Lung (tissue), 12 donors: Measurements from ENCODE around the gene MLLT1. TPM values are rescaled to one million over a fixed set of nuclear protein-coding genes. Genes with fewer than 3 reads are reported as not detected.
A peak's percentile ranks its signal among the peaks of the same experiment; 100 is the strongest.

Experiments used
- ATAC-seq: fragments of 200-7000 bp; cut with Tn5 transposase; one replicate; pipeline ENCODE4 v1.9.1; 2020; ENCODE audit warnings: moderate number of reproducible peaks; ENCODE audit not compliant: insufficient read depth, low FRiP score
- DNase-seq, 3 donors: peaks; one replicate each; pipeline ENCODE4 v3.0.0-alpha.2; 2013 to 2017
- H3K27ac ChIP-seq, 2 donors: one replicate each; pipeline ENCODE4 v1.5.1; 2013; ENCODE audit warnings: mild to moderate bottlenecking in 2 of 2, moderate library complexity in 2 of 2, control low read depth in 1 of 2, inconsistent platforms in 1 of 2, low read depth in 1 of 2, low read length in 1 of 2
- H3K27me3 ChIP-seq, 3 donors: one replicate each; pipeline ENCODE4 v1.5.1; 2013; ENCODE audit warnings: low read length in 2 of 3; ENCODE audit not compliant: control insufficient read depth in 3 of 3, insufficient read depth in 3 of 3
- H3K36me3 ChIP-seq, 4 donors: one replicate each; pipeline ENCODE4 v1.5.1; 2013; ENCODE audit warnings: low read length in 4 of 4, mild to moderate bottlenecking in 1 of 4, moderate library complexity in 1 of 4; ENCODE audit not compliant: control insufficient read depth in 4 of 4, insufficient read depth in 4 of 4
- H3K4me1 ChIP-seq, 5 donors: one replicate each; pipeline ENCODE4 v1.5.1; 2013; ENCODE audit warnings: low read length in 5 of 5, mild to moderate bottlenecking in 2 of 5, moderate library complexity in 1 of 5; ENCODE audit not compliant: control insufficient read depth in 5 of 5, insufficient read depth in 5 of 5
- H3K4me3 ChIP-seq: one replicate; pipeline ENCODE4 v1.5.1; 2013; ENCODE audit warnings: mild to moderate bottlenecking, control low read depth, moderate library complexity
- H3K9ac ChIP-seq, 2 donors: one replicate each; pipeline ENCODE4 v1.5.1; 2013; ENCODE audit warnings: low read length in 2 of 2, control low read depth in 1 of 2; ENCODE audit not compliant: insufficient read depth in 1 of 2
- H3K9me3 ChIP-seq, 4 donors: one replicate each; pipeline ENCODE4 v1.5.1; 2013; ENCODE audit warnings: low read length in 3 of 4, mild to moderate bottlenecking in 1 of 4, moderate library complexity in 1 of 4; ENCODE audit not compliant: control insufficient read depth in 4 of 4, insufficient read depth in 3 of 4
- WGBS, 2 donors: extraction: QIAGEN DNeasy Blood & Tissue Kit; methylation state at CpG; one replicate each; pipeline ENCODE4 v1.1.7; 2013; 5-methylcytosine and 5-hydroxymethylcytosine counted together
- polyA plus RNA-seq, 2 donors: library from polyadenylated mRNA; stranded (reverse); fragments of 200-250 nt; gene quantifications; one replicate each; pipeline ENCODE4 v1.2.1, GENCODE V29; 2013
- total RNA-seq, 2 donors: library from RNA; depleted of rRNA in 1 of 2; stranded (reverse); fragments of >200 nt in 1 of 2; gene quantifications; one replicate each; pipeline ENCODE4 v1.2.1, GENCODE V29; 2014 to 2021
- TF ChIP-seq, protein P1 (sequence below): IDR thresholded peaks from 2 replicates; pipeline ENCODE4 v1.5.1; 2012; ENCODE audit warnings: mild to moderate bottlenecking; ENCODE audit errors: control extremely low read depth, extremely low read depth
- donor health status: control.
- donor health status: control.
- donor health status: Bipolar disorder and iron deficiency.
- donor health status: healthy.
- donor health status: DM: yes; HTN: yes; CAD: no.

Gene MLLT1
- total and polyA plus RNA-seq, 4 donors = 24.8 to 120 (median 36.2) TPM

DNA sequence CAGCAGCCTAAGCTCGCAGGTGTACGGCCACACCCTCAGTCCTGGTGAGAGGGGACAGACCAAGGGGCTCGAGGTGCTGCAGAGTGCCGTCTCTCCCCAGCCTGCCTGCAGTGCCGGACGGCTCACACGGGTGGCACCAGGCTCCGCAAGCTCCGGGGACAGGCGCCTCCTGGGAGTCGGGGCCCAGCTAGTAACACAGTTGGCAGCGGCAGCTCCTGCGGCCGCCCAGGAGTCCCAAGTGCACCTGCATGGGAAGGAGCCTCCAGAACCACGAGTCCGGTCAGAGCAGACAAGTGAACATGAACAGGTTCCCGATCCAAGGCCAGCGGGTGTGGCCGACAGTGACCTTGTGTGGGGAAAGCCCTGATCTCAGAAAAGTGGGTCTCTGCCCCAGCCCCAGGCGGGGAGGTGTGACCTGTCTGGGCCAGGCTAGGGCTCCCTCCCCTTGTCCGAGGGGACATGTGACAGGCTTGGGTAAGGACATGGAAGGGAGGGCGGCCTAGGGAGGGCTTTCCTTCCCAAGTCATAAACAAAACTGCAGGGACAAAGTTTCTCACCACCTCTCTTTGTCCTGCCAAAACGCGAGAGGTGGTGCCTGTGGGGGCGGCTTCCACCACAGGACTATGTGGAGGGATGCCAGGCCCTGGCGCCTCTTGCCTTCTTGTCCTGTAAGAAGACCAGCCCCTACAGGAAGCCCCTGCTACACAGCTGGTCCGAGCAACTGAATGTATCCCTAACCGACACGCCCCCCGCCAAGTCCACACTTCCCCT lies 46.5 kb downstream of the MLLT1 start:
- Histone ChIP-seq H3K9me3 (peaks cover 0 to 2% (median 0%) of the 10 kb centered on the region in 4 donors), H3K27ac (peak overlapping the region; percentile 55 to 69), H3K9ac (no peak overlapping the region), H3K36me3 (peaks cover 0 to 11% (median 3%) of the 10 kb centered on the region in 4 donors), H3K4me3 (no peak overlapping the region), H3K4me1 (peaks cover 12 to 64% (median 30%) of the 10 kb centered on the region in 5 donors), H3K27me3 (no peaks in the 10 kb centered on the region)
- WGBS, 2 donors = 38 to 46% methylated on average over 30 of the region's 30 CpGs
- ATAC-seq (peak; percentile 2), DNase-seq (peak; percentile 50 to 74 (median 59))
- TF ChIP-seq, protein P1, sequence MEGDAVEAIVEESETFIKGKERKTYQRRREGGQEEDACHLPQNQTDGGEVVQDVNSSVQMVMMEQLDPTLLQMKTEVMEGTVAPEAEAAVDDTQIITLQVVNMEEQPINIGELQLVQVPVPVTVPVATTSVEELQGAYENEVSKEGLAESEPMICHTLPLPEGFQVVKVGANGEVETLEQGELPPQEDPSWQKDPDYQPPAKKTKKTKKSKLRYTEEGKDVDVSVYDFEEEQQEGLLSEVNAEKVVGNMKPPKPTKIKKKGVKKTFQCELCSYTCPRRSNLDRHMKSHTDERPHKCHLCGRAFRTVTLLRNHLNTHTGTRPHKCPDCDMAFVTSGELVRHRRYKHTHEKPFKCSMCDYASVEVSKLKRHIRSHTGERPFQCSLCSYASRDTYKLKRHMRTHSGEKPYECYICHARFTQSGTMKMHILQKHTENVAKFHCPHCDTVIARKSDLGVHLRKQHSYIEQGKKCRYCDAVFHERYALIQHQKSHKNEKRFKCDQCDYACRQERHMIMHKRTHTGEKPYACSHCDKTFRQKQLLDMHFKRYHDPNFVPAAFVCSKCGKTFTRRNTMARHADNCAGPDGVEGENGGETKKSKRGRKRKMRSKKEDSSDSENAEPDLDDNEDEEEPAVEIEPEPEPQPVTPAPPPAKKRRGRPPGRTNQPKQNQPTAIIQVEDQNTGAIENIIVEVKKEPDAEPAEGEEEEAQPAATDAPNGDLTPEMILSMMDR = no peak

DNA sequence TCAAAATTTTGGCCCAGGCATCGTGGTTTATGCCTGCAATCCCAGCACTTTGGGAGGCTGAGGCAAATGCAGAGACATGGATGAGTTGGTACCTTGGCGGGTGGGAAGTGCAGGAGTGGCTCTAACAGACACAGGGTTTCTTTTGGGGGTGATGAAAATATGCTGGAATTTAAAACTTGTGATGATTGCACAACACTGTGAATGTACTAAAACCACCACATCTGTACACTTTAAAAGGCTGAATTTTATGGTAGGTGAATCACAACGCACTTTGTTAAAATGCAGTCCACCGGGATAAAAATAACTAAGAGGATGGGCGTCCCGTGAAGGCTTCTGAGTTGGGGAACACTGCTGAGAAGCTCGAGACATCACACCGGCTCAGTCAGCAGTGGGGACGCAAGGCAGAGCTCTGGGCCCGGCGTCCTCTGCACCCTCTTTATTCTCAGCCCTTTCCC lies 47.1 kb downstream of the MLLT1 start:
- H3K9me3 ChIP-seq = peaks cover 0 to 2% (median 0%) of the 10 kb centered on the region in 4 donors
- H3K4me1 ChIP-seq = peaks cover 12 to 64% (median 30%) of the 10 kb centered on the region in 5 donors
- ATAC-seq = no peak
- no peaks in the 10 kb centered on the region for H3K27me3 ChIP-seq
- H3K36me3 ChIP-seq = peaks cover 0 to 11% (median 3%) of the 10 kb centered on the region in 4 donors
- TF ChIP-seq, protein P1 = no peak
- no peak overlapping the region for H3K4me3 ChIP-seq
- H3K27ac ChIP-seq = peak overlapping the region; percentile 27 to 69
- H3K9ac ChIP-seq = peak overlapping the region in 1 of 2 donors; percentile 42
- WGBS, 2 donors = 46 to 47% methylated on average over 11 of the region's 11 CpGs
- DNase-seq = no peak

DNA sequence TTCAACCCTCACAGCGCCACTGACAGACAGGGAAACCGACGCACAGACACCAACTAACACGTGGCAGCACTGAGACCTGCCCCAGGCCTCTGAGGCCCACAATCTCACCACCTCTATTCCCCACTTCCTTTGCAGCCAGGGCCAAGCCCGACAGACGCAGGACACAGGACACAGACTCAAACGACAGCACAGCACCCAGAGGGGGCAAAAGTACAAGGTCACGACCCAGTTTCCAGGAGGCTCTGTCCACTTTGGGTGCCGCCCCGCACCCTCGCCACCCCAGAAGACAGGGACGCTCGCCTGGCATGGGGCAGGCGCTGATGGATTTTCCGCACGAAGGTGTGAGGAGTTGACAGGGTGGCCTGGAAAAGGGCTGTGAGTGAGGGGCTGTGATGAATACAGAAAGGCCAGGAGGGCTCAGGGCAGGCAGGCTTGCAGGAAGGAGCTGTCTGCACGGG lies 48.8 kb downstream of the MLLT1 start:
- DNase-seq = no peak

More for the DNA sequence above, 48.8 kb downstream of the MLLT1 start:
- no peak overlapping the region for H3K4me3 ChIP-seq
- H3K4me1 ChIP-seq = peaks cover 4 to 51% (median 30%) of the 10 kb centered on the region in 5 donors
- H3K27me3 ChIP-seq = no peaks in the 10 kb centered on the region
- WGBS, 2 donors = 86 to 92% methylated on average over 17 of the region's 17 CpGs
- TF ChIP-seq, protein P1 = no peak
- no peak overlapping the region for H3K9ac ChIP-seq
- peaks cover 0 to 2% (median 0%) of the 10 kb centered on the region in 4 donors for H3K9me3 ChIP-seq
- H3K27ac ChIP-seq = no peak overlapping the region
- no peak for ATAC-seq
- peaks cover 0 to 24% (median 5%) of the 10 kb centered on the region in 4 donors for H3K36me3 ChIP-seq
